CD4-positive, alpha-beta T cell treated with Interferon alpha-2 for 1 hour (primary cell): ENCODE results near the gene CEL.
"Not testable (repeated sequence)": the region's sequence is repeated elsewhere in the genome, so short reads cannot be mapped to it uniquely, and the experiment has no call there.

ENCODE experiments used
- DNase-seq, 2 donors: peaks; one replicate each; pipeline ENCODE4 v3.0.0-alpha.2; 2020 to 2022

The CEL gene

GRCh38 chr9:133065070-133065388, 3.2 kb downstream of the CEL start:
- DNase-seq, result no peak

GRCh38 chr9:133066181-133066983, 4.6 kb downstream of the CEL start:
- no peak for DNase-seq

GRCh38 chr9:133067006-133067405, 5.2 kb downstream of the CEL start:
- no peak for DNase-seq

- no peak for DNase-seq
Measured at GRCh38 chr9:133067813-133068212, 6.0 kb downstream of the CEL start.

- not testable (repeated sequence) for DNase-seq
Measured at GRCh38 chr9:133068431-133068830, 6.7 kb downstream of the CEL start.

GRCh38 chr9:133070500-133070961, 8.8 kb downstream of the CEL start:
- DNase-seq, result not testable (repeated sequence)

- not testable (repeated sequence) for DNase-seq
Measured at GRCh38 chr9:133070985-133071384, 9.2 kb downstream of the CEL start.

- DNase-seq, result no peak
Measured at GRCh38 chr9:133071484-133072150, 9.8 kb downstream of the CEL start.

- not testable (repeated sequence) for DNase-seq
Measured at GRCh38 chr9:133072210-133072609, 10.4 kb downstream of the CEL start.

GRCh38 chr9:133073086-133074014, 11.6 kb downstream of the CEL start:
- DNase-seq, result no peak

- DNase-seq, result no peak
Measured at GRCh38 chr9:133074111-133074651, 12.4 kb downstream of the CEL start.

- DNase-seq, result no peak
Measured at GRCh38 chr9:133075925-133076630, 14.3 kb downstream of the CEL start.

- no peak for DNase-seq
Measured at GRCh38 chr9:133076691-133077090, 14.9 kb downstream of the CEL start.

GRCh38 chr9:133078486-133078885, 16.7 kb downstream of the CEL start:
- no peak for DNase-seq

GRCh38 chr9:133080161-133080560, 18.4 kb downstream of the CEL start:
- DNase-seq, result no peak

GRCh38 chr9:133080786-133081779, 19.3 kb downstream of the CEL start:
- DNase-seq, result not testable (repeated sequence)

- not testable (repeated sequence) for DNase-seq
Measured at GRCh38 chr9:133081957-133082644, 20.3 kb downstream of the CEL start.

- DNase-seq, result not testable (repeated sequence)
Measured at GRCh38 chr9:133083688-133084087, 21.9 kb downstream of the CEL start.

- DNase-seq, result not testable (repeated sequence)
Measured at GRCh38 chr9:133086212-133086860, 24.6 kb downstream of the CEL start.

- DNase-seq, result no peak
Measured at GRCh38 chr9:133086894-133087293, 25.1 kb downstream of the CEL start.
